ENCODE data around the gene CELSR1.

The CELSR1 gene

DNA sequence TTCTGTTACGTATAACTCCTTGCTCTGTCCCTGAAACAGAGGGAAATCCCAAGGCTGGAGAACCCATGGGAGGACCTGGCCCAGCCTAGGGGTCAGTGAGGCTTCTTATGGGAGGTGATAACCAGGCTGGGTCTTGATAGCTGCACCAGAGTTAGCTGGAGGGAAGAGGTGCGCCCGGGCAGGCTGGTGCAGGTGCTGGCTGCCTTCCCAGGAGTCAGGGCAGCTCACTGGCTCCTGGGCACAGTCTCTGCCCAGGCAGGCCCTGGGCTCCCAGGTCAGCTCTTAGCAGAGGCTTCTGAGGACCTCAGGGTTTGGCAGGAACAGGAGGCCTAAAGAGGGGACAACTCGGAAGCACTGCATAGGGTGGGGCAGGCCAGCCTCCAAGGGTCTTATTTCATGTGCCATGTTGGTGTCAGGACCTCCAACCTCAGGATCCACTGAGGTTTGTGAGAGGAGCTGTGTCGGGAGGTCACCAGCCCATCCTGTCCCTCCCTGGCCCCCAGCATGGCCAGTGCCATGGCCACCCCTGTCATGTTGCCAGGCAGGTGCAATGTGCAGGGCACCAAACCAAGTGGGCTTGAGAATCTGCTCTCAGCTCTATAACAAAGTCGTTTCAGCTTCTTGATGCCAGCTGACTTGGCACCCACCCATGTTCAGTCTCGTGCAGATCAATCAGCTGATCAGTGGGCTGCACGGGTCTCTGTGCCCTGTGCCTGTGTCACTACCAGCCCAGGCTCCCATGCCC is 20.5 kb upstream of the CELSR1 start:
- peak overlapping the region; percentile 39 for H3K27ac ChIP-seq

DNA sequence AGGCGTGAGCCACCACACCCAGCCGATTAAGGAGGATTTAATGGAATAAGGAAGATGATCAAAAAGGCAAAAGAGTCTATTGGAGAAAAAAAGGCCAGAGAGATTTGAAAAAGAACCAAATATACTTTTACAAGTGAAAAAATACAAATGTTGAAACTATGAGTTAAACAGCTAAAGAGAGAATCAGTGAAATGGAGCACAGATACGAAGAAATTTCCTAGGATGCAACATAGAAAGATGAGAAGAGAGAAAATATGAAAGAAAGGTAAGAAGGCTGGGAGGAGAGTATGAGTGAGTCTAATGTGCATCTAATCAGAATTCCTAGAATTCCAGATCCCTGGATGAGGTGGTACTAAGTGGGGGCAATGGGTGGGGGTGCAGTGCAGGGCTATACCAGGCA is 19.4 kb upstream of the CELSR1 start:
- DNase-seq (ENCODE audit: low read depth, low spot score) = no peak

More for the DNA sequence above, 20.5 kb upstream of the CELSR1 start:
- no peak for DNase-seq (ENCODE audit: low read depth, low spot score)

GRCh38 chr22:46553189-46553588 is 15.8 kb upstream of the CELSR1 start:
- no peak overlapping the region for H3K27ac ChIP-seq
- no peak for DNase-seq (ENCODE audit: low read depth, low spot score)

More for the DNA sequence above, 19.4 kb upstream of the CELSR1 start:
- no peak overlapping the region for H3K27ac ChIP-seq

DNA sequence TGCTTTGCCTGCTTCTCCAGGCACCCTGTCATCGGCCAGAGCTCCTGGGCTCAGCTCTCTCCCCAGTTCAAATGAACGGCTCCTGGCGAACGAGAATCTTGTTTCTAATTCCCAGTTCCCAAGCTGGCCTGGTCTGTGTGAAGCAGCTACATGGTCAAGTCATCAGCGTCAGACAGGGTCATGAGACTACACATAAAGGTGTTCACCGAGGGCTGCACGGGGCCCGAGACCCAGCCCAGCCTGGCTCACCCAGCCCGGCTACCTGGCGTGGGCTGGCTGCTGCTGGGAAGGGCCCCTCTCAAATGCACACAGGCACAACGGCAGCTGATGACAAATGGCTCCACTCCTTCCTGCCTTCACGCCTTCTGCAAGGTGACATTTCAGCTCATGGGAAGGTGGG is 14.6 kb upstream of the CELSR1 start:
- H3K27ac ChIP-seq = no peak overlapping the region
- DNase-seq (ENCODE audit: low read depth, low spot score) = no peak

DNA sequence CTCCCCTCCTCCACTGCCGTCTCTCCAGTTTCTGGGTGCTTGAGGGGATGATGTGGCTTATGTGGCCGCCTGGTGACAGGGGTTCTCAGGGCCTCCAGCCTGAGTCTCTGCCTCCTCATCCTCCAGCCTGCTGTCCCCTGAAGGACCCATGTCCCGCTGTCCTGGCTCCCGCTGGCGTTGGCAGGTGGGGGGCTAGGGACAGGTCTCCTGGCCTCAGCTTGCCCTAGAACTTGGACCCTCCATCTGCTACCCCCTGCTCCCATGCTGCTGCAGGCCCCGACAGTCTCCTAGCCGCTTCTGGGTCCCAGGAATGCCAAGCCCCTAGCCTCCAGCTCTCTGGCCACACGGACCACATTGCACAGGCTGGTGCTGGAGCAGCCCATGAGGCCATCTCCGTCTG is 13.9 kb upstream of the CELSR1 start:
- H3K27ac ChIP-seq = no peak overlapping the region
- no peak for DNase-seq (ENCODE audit: low read depth, low spot score)

- no peak overlapping the region for H3K27ac ChIP-seq
- DNase-seq (ENCODE audit: low read depth, low spot score) = no peak
Observed at GRCh38 chr22:46549971-46550641, 12.7 kb upstream of the CELSR1 start.

- DNase-seq (ENCODE audit: low read depth, low spot score) = no peak
- H3K27ac ChIP-seq = no peak overlapping the region
Observed at GRCh38 chr22:46549563-46549840, 12.1 kb upstream of the CELSR1 start.

DNA sequence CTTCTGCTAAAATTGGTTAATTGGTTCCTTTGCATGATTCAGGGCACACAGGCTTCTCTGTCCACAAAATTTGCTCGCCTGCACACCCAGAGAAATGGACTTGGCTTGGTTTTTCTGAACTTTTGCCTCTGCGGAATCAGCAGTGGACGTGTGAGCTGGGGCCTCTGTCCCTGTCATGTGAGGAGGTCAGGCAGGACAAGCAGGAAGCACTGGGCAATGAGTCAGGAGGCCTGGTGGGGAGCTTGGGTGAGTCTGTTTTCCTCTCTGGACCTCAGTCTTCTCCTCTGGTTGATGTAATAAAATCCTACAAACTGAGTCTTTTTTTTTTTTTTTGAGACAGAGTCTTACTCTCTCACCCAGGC is 10.4 kb upstream of the CELSR1 start:
- DNase-seq (ENCODE audit: low read depth, low spot score) = no peak
- H3K27ac ChIP-seq = peak overlapping the region; percentile 93

DNA sequence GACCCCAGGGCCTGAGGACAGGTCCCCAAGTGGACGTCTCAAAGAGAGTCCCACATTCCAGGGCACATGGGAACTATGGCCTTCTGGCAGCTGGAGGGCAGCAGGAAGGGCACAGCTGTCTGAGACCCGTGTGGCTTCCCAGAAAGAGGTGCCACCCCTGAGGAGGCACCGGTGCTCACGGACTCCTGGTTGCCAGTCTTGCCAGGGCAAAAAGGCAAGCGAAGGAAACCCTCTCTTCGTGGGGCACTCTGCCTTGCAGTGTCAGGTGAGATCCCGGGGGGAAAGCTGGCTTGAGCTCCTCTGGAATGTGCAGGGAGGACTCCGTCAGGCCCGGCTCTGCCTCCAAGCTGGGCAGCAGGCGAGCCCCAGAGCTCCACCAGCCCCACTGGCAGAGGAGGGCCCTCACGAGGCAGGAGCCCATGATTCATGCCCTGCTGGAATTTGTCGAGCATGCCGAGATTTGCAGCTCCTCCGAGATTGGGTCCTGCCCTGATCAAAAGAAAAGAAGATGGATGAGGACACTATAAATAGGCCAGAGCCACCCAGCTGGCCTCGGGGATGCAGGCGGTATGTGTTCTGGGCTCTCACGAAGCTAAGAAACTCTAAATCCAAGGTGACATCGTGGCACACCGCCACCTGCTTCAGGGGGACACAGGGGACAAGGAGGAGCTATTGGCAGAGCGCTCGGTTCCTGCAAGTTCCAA is 9.9 kb upstream of the CELSR1 start:
- peak overlapping the region; percentile 93 for H3K27ac ChIP-seq

GRCh38 chr22:46546466-46547178 is 9.2 kb upstream of the CELSR1 start:
- no peak for DNase-seq (ENCODE audit: low read depth, low spot score)
- H3K27ac ChIP-seq = peak overlapping the region; percentile 93

More for the DNA sequence above, 9.9 kb upstream of the CELSR1 start:
- DNase-seq (ENCODE audit: low read depth, low spot score) = no peak

DNA sequence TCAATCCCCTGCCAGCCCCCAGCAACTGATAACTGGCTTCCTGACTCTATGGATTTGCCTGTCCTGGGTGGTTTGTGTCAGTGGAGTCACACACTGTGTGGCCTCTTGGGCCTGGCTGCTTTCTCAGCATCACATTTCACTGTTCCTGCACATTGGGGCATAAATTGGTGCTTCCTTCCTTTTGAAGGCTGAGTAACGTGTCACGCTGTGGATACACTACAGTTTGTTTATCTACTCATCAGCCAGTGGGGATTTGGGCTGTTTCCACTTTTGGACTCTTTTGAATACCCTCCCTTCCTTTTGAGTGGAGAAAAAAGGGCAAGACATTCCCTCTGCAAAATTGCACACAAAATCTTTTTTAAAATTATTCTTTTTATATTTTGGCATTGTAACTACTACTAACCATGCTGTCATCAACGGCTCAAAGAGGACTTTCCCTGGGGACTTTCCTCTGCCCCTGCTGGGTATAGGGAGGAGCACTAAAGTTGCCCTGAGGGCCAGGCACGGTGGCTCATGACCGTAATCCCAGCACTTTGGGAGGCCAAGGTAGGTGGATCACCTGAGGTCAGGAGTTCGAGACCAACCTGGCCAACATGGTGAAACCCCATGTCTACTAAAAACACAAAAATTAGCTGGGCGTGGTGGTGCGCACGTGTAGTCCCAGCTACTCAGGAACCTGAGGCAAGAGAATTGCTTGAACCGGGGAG is 7.8 kb upstream of the CELSR1 start:
- H3K27ac ChIP-seq = peak overlapping the region; percentile 37
- no peak for DNase-seq (ENCODE audit: low read depth, low spot score)

DNA sequence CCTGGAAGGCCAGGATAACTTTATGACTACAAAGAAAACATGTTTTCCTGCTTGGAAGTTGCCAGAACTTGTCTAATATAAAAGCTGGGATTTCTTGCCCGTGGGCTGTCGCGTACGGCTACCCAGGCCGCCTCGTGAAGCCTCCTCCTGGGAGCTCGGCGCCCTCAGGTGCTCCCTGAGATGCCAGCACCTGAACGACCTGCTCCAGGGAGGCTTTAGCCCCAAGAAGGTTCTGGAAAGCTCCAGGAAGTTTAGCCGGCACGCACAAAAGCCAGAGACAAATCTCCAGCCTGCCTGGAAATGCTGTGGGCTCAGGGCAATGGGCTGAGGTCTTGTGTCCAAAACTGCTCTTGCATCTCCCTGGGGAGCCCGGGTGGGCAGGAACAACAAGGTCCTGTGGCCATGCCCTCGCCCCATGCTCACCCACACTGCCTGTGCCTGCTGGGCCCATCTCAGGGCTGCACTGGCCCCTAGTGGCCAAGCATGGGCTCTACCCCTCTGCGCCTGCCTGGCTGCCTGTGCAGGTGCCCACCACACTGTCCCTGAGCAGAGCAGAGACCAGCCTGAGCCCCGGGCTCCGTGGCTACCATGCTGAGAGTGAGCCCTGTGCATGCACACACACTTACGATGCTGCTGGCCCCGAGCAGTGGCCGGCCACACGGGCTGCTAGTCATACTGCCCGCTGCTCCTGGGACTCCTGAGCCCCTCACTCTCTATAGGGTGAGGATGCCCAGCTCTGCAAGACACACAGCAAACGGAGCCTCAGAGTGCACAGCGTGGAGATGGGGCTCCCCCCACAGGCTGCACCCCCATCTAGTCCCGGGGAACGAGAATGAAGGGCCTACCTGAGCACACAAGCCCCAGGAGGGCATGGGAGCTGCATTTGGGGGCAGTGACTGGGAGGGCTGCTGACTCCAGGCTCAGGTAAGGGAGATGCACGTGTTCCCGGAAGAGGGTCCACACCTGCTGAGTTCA is 4.9 kb upstream of the CELSR1 start:
- no peak for DNase-seq (ENCODE audit: low read depth, low spot score)
- H3K27ac ChIP-seq = peak overlapping the region; percentile 57

DNA sequence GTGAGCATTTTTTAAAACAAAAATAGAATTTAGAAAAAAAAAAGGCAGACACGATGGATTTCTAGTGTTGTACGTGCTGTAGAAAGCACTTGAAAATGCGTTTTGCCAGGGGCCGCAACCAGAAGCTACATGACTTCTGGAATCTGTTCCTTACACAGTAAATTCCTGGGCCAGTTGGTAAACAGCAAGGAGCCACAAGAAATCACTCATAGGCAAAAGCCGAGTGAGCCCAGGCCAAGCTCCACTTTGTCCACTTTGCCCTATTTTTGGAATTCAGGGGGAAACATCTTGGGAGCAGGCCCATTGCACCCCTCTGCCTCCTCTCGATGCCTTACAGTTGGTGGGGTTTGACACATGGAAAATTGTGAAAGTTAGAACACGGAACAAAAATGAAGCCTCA is 4.1 kb upstream of the CELSR1 start:
- no peak for DNase-seq (ENCODE audit: low read depth, low spot score)
- peak overlapping the region; percentile 57 for H3K27ac ChIP-seq

GRCh38 chr22:46540874-46541273 is 3.5 kb upstream of the CELSR1 start:
- H3K27ac ChIP-seq = no peak overlapping the region
- no peak for DNase-seq (ENCODE audit: low read depth, low spot score)

- peak overlapping the region; percentile 88 for H3K27ac ChIP-seq
- DNase-seq (ENCODE audit: low read depth, low spot score) = no peak
Observed at GRCh38 chr22:46539169-46539568, 1.7 kb upstream of the CELSR1 start.

DNA sequence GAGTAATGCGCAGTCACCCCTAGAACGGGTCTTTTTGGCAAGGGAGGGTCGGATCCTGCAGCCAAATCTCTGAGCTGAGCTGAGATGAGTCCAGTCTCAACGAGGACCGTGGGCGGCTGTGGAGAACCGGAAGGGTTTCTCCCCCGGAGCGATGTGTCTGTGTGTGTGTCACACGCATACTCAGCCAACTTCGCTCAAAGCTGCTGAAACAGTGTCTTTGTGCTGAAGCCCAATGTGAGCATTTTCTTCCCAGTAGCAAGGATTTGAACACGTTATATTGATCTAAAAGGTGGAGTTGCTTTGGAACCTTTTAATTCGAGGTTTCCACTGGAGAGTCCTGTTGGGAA is 1.4 kb upstream of the CELSR1 start:
- no peak for DNase-seq (ENCODE audit: low read depth, low spot score)
- H3K27ac ChIP-seq = peak overlapping the region; percentile 88

DNA sequence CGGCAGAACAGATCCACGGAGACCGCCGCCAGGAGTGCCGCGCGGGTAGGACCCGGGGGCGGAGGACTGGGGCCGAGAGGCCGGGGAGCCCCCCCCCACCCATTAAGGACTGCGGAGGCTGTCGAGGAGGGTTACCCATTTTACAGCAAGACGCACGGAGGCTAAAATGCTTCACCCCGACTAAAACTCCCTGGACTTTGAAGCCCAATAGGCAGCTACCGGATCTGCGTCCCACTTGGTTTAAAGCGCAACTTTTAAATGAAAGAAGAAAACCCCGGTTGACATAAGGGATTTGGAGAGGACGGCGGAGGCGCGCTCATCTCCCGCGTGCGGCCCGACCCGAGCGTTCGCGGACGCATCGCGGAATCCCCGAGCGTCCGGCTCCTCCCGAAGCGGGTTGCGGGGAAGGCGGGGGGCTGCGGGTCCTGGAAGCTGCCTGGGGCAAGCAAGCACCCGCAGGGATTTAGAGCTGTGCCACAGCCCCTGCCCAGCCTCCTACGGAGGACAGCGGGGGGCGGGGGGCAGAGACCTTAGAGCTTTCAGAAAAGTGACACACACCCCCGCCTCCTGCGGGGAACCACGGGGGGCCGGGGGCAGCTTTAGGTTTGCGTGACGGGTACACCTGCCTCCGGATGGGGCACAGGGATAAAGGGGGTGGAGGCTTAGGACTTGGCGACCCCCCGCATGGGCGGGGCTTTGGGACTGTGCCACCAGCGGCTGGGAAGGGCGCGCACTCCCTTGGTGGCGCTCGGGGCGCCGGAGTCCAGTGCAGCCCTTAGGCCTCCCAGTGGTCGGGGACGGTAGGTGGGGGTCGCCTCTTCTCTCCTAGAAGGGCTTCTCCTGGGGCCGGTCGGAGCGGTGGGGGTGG is 760 bp upstream of the CELSR1 start:
- DNase-seq (ENCODE audit: low read depth, low spot score) = no peak
- H3K27ac ChIP-seq = peak overlapping the region; percentile 88

- no peak for DNase-seq (ENCODE audit: low read depth, low spot score)
- H3K27ac ChIP-seq = peak overlapping the region; percentile 88
Observed at GRCh38 chr22:46536537-46537224, 739 bp downstream of the CELSR1 start.
